Loucy (cell line): ENCODE results near the gene PTCSC3.

Experiments used
- EZH2phosphoT487 ChIP-seq: fragments of 200-600 bp; IDR thresholded peaks from 2 replicates; pipeline ENCODE4 v1.6.1; 2018; ENCODE audit warnings: antibody characterized with exemption, mild to moderate bottlenecking, moderate library complexity, borderline replicate concordance
- TF ChIP-seq, protein P1 (sequence below): fragments of 200-600 bp; sonication (generic); conservative IDR thresholded peaks from 2 replicates; pipeline ENCODE4 v1.5.1; 2014; ENCODE audit warnings: mild to moderate bottlenecking, antibody characterized with exemption, low read length

DNA sequence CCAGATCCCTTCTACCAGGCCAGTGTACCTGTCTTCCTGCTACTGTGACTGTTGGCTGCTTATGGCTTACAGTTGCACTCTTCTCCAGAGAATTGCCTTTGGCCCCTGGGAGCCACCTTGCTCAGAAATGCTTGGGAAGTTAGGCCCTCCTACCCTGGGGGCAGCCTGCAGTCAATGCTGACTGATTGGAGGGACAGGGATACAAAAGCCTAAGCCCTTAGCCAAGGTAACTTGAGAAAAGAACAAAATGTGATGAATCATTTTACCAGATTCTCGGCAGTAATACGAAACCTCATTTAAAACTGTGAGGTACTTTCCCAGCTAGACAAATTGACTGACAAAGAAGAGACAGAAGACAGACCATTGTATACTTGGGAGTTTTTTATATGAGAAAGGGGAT is 47.3 kb downstream of the PTCSC3 start:
- TF ChIP-seq, protein P1, sequence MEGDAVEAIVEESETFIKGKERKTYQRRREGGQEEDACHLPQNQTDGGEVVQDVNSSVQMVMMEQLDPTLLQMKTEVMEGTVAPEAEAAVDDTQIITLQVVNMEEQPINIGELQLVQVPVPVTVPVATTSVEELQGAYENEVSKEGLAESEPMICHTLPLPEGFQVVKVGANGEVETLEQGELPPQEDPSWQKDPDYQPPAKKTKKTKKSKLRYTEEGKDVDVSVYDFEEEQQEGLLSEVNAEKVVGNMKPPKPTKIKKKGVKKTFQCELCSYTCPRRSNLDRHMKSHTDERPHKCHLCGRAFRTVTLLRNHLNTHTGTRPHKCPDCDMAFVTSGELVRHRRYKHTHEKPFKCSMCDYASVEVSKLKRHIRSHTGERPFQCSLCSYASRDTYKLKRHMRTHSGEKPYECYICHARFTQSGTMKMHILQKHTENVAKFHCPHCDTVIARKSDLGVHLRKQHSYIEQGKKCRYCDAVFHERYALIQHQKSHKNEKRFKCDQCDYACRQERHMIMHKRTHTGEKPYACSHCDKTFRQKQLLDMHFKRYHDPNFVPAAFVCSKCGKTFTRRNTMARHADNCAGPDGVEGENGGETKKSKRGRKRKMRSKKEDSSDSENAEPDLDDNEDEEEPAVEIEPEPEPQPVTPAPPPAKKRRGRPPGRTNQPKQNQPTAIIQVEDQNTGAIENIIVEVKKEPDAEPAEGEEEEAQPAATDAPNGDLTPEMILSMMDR: no peak
- TF ChIP-seq EZH2phosphoT487: no peak
